ENCODE results near the gene NOX4.
"Not testable (repeated sequence)": the region's sequence is repeated elsewhere in the genome, so short reads cannot be mapped to it uniquely, and the experiment has no call there.

The NOX4 gene

GRCh38 chr11:89458716-89459115 is 32.5 kb downstream of the NOX4 start:
- DNase-seq (ENCODE audit: low read depth in 2 of 2): no peak

GRCh38 chr11:89457190-89457589 is 34.0 kb downstream of the NOX4 start:
- DNase-seq (ENCODE audit: low read depth in 2 of 2): no peak

GRCh38 chr11:89456681-89457080 is 34.5 kb downstream of the NOX4 start:
- no peak for DNase-seq (ENCODE audit: low read depth in 2 of 2)

- no peak for DNase-seq (ENCODE audit: low read depth in 2 of 2)
These were observed 38.4 kb downstream of the NOX4 start for GRCh38 chr11:89452780-89453179.

- DNase-seq (ENCODE audit: low read depth in 2 of 2): no peak
These were observed 43.3 kb downstream of the NOX4 start for GRCh38 chr11:89447845-89448244.

- no peak for DNase-seq (ENCODE audit: low read depth in 2 of 2)
These were observed 47.5 kb downstream of the NOX4 start for GRCh38 chr11:89443361-89444322.

GRCh38 chr11:89442801-89443200 is 48.4 kb downstream of the NOX4 start:
- no peak for DNase-seq (ENCODE audit: low read depth in 2 of 2)

GRCh38 chr11:89441606-89442005 is 49.6 kb downstream of the NOX4 start:
- no peak for DNase-seq (ENCODE audit: low read depth in 2 of 2)

GRCh38 chr11:89437317-89437716 is 53.9 kb downstream of the NOX4 start:
- no peak for DNase-seq (ENCODE audit: low read depth in 2 of 2)

- DNase-seq (ENCODE audit: low read depth in 2 of 2): no peak
These were observed 55.1 kb downstream of the NOX4 start for GRCh38 chr11:89436071-89436470.

- no peak for DNase-seq (ENCODE audit: low read depth in 2 of 2)
These were observed 57.9 kb downstream of the NOX4 start for GRCh38 chr11:89433278-89433677.

- not testable (repeated sequence) for DNase-seq (ENCODE audit: low read depth in 2 of 2)
These were observed 59.0 kb downstream of the NOX4 start for GRCh38 chr11:89432182-89432581.

- DNase-seq (ENCODE audit: low read depth in 2 of 2): not testable (repeated sequence)
These were observed 64.7 kb downstream of the NOX4 start for GRCh38 chr11:89426501-89426900.

GRCh38 chr11:89421718-89422117 is 69.5 kb downstream of the NOX4 start:
- no peak for DNase-seq (ENCODE audit: low read depth in 2 of 2)

GRCh38 chr11:89420981-89421380 is 70.2 kb downstream of the NOX4 start:
- no peak for DNase-seq (ENCODE audit: low read depth in 2 of 2)

- DNase-seq (ENCODE audit: low read depth in 2 of 2): no peak
These were observed 74.2 kb downstream of the NOX4 start for GRCh38 chr11:89416961-89417360.

- not testable (repeated sequence) for DNase-seq (ENCODE audit: low read depth in 2 of 2)
These were observed 80.1 kb downstream of the NOX4 start for GRCh38 chr11:89411112-89411511.

GRCh38 chr11:89410666-89411065 is 80.5 kb downstream of the NOX4 start:
- DNase-seq (ENCODE audit: low read depth in 2 of 2): not testable (repeated sequence)

- not testable (repeated sequence) for DNase-seq (ENCODE audit: low read depth in 2 of 2)
These were observed 82.7 kb downstream of the NOX4 start for GRCh38 chr11:89408441-89408840.

GRCh38 chr11:89405629-89406028 is 85.5 kb downstream of the NOX4 start:
- DNase-seq (ENCODE audit: low read depth in 2 of 2): no peak

- not testable (repeated sequence) for DNase-seq (ENCODE audit: low read depth in 2 of 2)
These were observed 99.5 kb downstream of the NOX4 start for GRCh38 chr11:89391654-89392053.

GRCh38 chr11:89387501-89387900 is 103.7 kb downstream of the NOX4 start:
- DNase-seq (ENCODE audit: low read depth in 2 of 2): not testable (repeated sequence)

GRCh38 chr11:89382986-89383385 is 108.2 kb downstream of the NOX4 start:
- not testable (repeated sequence) for DNase-seq (ENCODE audit: low read depth in 2 of 2)
